Endometrium (tissue), 2 donors: ENCODE data around the gene LRG1.

Experiments
- FAIRE-seq: peaks from 2 replicates; lab custom pipeline; 2012; peaks lifted over from hg19 to GRCh38; lab: Jason Lieb, UNC
- donor health status: control.
- donor health status: control.

The LRG1 gene, protein sequence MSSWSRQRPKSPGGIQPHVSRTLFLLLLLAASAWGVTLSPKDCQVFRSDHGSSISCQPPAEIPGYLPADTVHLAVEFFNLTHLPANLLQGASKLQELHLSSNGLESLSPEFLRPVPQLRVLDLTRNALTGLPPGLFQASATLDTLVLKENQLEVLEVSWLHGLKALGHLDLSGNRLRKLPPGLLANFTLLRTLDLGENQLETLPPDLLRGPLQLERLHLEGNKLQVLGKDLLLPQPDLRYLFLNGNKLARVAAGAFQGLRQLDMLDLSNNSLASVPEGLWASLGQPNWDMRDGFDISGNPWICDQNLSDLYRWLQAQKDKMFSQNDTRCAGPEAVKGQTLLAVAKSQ

DNA sequence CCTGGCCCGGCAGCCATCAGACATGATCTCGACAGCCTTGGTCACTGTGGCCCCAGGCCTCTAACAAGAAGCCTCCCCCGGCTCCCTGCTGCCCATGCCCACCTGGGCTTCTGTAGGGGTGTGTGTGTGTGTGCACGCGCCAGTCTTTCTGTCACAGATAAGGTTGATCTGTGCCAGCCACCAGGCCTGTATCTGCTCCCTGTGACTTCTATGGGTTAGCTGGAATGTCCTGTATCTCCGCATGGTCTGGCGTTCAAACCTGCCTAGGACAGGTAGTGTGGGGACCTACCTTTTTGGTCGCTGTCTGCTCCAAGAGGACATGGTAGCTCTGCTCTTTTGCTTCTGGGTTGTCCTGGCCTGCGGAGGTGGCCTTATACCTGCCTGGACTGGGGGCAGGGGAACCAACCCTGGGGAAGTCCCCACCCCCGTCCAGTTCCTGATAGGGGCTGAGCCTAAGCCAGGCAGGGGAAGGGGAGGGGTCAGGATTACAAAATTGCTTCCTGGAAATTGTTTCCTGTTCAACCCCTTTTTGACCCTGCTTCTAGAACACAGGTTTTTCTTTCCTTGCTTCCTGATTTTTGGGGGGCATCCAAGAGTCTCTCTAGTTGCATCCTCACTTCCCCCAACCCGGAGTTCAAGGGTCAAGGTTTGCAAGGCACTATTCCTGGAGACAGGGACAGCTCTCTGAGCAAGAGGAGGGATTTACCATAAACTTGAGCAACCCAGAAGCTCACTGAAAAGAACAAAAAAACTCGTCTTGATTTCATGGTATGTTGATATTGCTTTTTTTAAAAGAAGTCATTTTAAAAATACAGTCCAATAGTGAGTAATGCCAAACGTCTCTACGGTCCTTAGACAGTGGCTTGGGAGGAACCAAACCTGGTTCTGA, at the start of gene LRG1:
Gene LRG1, minus strand, starts transcription at position 344 of the 889 bp plus-strand sequence. Its CDS starts 23 bp downstream, at position 321.
- no peak for FAIRE-seq

DNA sequence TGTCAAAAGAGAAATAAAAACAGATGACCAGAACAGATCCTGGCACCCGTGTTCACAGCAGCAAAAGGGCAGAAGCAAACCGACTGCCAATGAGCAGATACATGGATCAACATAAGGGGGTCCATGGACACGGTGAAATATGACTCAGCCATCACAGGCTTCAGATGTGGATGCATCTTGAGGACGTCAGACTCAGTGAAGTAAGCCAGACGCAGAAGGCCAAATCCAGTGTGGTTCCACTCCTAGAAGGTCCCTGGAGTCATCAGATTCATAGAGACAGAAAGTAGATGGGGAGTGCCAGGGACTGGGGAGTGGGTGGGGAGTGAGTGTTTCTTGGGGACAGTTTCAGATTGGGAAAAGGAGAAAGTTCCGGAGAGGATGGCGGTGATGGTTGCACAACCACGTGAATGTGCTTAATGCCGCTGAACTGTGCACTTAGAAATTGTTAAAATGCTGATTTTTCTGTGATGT, 48.5 kb upstream of the LRG1 start:
- no peak for FAIRE-seq

DNA sequence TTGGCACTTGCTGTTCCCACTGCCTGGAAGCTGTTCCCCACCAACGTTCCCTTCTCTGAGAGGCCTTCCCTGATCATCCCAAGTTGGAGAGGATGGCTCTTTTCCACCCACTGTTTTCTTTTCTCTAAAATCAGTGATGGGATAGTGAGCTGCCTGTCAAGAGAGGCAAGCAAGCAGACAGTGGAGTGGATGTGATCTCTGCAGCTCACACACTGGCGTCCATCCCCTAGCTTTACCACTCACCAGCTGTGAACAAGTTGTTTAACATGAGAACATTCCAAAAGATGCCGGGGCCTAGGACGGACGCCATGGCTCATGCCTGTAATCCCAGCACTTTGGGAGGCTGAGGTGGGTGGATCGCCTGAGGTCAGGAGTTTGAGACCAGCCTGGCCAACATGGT, 47.7 kb upstream of the LRG1 start:
- FAIRE-seq: no peak

DNA sequence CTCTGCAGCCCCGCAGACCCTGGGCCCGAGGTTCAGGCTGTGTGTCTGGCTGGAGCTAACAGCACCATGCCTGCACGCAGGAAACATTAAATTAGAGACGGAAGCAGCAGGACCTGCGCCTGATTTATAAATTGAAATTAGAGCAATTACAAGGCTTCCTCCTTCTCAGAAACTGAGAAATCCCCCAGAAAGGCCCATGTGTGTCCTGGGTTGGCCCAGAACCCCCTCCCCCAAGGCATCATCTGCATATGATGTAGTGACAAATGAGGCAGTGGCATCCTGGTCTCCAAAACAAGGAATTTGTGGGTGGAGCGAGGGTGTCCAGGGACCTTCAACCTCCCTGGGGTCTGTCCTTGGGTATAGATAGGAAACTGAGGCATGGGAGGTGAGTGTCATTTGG, 46.9 kb upstream of the LRG1 start:
- FAIRE-seq: no peak

DNA sequence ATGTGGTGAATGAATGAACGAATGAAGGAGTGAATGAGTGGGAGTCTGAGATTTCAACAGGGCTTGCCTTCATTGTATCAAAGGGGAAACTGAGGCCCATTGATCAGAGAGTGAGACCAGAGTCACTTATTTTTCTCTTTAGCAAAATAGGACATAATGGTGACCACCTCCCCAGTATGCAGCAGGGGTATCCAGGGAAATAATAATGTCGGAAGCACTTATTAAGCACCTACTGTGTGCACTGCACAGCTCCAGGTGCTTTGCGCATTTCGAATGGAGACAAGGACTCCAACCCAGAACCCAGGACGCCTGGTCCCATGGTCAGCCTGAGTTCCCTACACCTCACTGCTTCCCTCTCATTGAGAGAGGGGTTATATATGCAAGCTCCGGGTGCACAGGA, 46.4 kb upstream of the LRG1 start:
- no peak for FAIRE-seq

DNA sequence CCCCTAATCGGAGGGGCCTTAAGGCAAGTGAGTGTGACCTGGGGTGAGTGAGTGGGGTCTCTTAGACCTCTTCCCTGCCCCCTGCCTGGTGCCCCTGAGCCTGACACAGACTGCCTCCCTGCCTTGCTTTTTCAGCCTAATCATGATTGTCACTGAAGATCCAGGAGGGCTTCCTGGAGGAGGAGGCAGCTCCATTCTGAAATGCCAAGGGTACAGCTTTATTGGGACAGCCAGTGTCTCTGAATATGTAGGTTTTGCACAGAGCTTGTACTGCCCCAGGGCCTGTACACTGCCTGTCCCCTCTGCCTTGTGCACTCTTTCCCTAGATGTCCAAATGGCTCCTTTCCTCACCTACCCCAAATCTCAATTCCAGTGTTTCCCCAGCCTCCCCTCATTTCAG, 45.7 kb upstream of the LRG1 start:
- no peak for FAIRE-seq

DNA sequence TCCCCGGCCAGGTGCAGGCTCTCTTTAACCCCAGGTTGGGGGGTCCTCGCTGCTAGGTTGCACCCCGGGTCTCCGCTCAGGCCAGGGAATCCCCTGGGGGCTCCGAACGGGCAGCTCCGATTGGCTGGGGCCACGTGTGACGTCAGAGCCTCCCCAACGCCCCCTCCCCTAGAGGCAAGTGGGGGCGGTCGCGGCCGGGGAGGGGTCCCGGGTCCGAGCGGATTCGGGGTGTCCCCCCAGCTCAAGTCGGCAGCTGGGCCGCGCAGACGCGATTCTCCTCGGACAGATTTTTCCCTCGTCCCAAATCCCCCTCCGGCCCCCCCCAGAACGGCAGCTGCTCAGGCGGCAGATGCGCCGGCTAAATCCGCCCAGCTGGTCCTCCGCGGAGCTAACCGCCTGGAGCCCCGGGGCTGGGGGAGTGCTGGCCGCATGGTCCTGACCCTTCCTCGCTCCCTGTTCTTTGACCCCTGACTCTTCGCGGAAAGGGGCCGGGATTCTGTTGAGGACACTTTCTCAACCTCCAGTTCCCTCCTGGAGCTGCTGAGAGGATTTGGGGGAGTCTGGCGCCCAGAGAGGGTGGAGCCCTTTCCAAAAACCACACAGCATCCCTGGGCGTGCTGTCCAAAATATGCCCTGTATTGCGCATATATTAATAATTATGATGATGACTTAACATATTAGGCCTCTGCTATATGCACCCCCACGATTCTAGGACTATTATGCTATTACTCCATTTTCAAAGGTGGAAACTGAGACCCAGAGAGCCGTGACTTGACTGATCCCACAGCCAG, 45.0 kb upstream of the LRG1 start:
- FAIRE-seq: no peak

DNA sequence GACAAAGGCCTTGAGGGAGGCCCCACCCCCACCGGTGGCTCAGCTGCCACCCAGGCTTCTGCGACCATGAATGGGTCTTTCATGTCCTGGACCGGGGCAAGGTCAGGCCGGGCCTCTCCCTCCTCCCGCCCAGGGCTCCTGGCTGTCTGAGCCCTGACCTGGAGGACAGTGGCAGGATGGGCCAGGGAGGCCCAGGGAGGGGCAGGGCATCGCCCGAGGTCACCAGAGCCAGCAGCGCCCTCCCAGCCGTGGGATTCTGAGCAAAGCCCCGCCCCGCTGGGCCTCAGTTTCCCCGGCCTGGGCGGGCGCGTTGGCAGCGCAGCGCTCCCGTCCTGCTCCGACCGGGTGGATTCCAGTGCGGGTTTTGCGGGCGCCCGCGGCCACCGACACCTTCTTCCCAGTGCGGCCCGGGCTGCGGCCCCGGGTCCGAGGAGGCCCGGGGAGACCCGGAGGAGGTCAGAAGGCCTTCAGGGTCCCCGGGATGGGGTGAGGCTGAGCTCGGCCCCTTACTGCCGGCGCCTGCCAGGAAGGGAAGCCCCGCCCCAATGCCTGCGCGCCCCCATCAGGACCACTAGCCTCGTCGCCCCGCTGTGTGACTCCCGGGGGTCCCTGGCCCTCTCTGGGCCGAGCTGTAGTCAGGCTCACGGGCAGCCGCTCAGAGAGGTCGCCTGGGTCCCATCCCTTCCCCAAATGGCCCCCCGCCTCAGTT, 44.3 kb upstream of the LRG1 start:
- no peak for FAIRE-seq

DNA sequence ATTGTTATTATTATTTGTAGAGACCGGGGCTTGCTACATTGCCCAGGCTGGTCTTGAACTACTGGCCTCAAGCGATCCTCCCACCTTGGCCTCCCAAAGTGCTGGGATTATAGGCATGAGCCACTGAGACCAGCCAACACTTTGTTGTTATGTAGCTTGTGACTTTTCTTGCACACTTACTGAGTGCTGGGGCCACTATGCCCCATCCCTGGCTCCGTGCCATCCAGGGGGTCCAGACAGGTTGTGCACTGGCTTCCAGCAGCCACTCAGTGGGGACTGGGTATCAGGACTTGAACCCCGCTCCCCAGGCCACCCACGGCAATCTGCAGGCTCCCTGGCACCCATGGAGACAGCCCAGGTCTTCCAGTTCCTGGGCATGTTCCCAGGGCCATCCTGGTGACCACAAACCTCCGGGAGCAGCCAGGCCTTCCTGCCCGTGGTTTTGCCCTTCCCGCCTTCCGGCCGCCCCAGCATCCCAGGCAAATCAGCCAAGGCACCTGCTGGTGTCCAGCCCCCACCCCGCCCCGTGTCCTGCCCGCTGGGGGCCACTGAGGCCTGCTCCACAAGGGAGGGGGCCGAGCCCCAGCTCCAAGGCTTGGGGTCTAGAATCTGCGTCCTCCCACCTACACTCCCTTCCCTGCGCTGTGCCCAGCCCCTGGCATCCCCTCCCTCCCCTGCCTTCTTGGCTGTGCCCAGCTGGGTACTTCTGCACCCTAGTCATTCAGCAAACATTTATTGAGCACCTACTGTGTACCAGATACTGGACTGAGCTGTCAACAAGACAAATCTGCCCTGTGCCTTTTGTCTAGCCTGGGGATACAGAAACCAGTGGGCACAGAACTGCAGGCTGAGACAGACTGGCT, 43.4 kb upstream of the LRG1 start:
- no peak for FAIRE-seq

DNA sequence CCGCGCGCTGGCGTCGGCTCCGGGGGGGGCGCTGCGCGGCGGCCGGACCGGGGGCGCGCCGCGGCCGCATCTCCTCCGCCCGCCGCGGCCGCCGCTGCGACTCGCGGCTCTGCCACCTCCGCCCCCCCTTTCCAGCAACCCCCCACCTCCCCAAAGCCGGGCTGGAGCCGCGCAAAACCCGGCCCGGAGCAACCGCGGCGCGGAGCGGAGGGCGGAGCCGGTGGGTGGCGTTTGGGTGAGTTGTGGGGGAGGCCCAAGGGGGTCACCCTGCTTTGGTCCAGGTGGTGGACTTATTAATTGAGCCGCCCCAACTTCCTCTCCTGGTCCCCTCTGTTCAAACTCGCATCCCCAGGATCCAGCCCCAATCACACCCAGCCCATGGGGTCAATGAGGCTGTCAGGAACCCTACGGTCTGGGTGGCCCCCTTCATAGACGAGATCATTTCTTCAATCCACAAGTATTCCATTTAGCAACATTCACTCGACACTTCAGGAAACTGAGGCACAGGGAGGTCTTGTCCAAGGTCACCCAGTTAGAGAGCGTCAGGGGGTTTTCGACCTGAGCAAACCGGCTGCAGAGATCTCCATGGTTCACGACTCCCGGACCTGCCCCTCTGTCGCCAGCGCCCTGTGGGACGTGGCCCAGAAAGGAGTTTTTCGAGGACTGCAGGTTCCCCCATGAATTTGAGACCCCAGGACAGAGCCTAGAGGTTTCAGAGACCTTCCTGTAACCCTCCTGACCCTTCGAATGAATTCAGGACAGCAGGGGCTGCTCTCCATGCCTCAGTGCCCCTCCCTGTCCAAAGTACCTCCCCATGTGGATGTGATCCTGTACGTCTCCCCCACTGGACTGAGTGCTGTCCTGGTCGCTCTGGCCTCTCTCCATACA, 42.1 kb upstream of the LRG1 start:
- no peak for FAIRE-seq

DNA sequence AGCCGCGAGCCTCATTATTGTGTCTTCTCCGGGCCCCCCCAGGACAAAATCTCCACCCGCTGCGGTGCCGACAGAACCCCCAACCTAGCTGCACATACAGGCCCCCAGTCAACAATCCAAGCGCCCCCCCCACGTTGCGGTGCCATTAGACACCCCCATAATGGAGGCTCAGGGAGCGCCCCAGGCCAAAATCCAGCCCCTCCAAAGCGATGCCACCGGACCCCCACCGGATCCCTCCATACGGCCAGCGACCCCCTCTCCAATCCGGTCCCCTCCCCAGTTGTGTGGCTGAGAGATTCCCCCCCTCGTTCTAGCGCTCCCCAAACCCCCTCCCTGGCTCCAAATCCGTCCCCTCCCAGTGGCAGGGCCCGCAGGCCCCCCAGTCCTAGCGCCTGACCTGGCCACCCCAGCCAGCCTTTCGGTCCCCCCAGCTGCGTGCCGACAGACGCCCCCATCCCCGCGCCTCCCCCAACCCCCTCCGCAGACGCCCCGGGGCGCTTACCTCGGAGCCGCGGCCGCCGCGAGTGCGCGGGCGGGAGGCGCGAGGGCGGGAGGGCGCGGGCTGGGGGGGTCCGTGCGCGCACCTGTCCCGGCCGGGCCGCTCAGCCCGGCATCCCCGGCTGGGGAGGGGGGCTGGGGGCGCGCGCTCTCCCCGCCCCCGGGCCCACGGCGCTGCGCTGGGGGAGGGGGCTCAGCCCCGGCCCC, 41.3 kb upstream of the LRG1 start:
- no peak for FAIRE-seq

DNA sequence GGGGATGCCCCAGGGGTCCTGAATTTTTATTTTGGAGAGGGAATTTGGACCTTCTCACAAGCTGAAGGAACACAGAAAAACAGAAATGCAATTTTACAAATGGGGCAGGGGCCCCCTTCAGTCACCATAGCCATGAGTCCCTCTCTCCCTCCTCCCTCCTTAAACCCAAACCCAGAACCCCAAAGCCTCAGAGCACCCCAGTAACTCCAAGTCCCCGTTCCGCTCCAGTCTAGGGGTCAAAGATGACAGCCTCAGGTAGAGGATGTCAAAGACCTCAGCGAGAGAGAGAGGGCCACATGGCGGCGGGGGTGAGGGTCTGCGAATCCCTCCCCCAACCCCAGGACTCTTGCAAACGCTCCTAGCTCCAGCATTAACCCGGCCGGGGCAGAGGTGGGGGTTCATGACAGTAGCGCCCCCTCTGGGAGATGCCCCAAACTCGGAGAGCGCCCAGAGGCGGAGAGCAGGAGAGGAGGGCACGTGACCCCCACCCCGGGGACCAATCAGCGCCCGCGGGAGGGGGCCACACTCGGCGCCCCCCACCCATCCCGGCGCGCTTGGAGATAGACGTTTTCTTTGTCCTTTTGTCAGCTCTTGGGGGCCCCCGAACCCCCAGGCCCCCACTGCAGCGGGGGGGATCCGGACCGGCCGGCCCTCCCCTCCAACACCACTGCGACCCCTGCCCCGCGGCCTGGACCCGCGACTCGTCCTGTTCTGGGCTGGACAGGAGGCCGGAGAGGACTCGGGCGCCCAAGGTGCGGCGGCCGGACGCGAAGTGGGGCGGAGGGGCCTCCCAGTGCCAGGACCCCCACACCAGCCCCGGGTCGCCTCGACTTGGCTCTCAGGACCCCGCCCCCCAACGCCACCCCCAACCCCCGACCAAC, 40.4 kb upstream of the LRG1 start:
- FAIRE-seq: no peak

DNA sequence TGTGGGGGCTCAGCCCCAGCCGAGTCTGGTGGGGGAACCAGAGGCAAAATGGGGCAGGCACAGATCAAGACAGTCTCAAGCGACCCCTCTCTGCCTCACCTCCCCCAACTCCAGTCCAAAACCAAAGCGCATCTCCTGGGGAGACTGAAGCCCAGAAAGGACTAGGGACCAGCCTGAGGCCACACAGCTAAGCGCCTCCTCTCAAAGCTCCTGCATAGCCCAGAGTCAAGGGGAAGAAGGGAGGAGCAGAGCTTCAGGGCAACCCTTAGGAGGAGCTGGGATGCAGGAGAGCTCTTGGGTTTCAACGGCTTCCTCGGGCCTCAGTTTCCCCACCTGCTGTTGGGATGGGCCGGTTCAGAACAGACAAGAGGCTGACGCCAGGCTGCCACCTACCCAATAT, 39.6 kb upstream of the LRG1 start:
- FAIRE-seq: no peak

DNA sequence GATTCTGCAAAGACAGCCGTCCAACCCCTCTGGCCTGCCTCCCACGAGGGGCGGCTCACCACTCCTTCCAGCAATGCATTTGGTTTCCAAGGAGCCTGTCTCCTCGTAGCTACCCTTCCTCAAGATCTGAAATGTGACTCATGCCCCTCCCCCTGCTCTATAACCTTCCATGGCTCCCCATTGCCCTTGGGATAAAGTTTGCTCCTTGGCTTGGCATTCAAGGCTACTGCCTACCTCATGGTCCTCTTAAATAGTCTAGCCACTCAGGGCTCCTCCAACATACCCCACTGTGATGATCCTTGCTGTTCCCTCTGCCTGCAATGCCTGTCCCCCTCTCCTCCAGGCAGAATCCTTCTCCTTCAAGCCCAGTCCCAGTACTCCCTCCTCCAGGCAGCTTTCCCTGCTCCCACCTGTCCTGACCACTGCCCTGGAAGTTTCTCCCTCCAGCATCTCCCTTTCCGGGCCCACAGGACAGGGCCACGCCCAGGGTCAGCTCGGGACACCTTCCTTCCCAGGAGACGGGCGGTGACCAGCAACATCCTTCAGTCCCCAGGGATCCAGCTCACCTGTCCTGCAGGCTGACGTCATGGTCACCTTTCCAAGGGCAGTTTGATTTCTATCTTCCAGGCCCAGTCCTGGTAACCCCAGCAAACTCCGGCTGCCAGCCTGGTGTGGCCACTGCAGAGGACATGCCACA, 38.9 kb upstream of the LRG1 start:
- no peak for FAIRE-seq

DNA sequence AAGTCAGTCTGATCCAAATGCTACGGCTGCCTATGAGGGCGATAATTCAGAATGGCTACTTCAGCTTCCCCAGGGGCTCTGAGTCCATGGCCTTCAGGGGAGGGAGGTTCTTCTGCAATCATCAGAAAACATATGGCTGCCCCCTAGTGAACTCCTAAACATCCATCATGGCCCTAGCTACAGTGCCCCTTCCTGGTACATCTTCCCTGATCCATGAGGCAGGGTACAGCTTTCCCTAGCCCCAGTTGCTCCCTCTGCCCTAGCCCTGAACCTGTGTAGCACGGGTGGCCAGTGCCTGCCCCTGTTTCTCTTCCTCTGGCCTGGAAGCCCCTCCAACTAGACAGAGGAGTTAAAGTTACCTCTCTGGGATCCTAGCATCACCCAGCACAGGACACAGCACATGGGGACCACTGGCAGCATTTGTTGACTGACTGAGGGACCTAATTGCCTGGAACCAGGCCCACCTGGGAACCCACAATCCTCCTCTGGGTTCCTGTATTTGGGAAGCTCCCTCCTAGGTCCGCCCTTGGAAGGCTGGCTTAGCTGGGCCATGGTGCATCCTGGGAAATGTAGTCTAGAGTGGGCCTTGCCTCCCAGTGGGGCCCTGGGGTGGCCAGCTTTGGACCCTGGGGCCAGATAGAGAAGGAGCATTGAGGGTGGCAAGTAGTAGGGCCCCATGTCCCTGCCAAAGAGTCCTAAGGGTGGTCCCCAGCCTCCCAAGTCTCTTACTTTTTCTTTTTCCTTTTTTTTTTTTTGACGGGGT, 37.4 kb upstream of the LRG1 start:
- FAIRE-seq: no peak

DNA sequence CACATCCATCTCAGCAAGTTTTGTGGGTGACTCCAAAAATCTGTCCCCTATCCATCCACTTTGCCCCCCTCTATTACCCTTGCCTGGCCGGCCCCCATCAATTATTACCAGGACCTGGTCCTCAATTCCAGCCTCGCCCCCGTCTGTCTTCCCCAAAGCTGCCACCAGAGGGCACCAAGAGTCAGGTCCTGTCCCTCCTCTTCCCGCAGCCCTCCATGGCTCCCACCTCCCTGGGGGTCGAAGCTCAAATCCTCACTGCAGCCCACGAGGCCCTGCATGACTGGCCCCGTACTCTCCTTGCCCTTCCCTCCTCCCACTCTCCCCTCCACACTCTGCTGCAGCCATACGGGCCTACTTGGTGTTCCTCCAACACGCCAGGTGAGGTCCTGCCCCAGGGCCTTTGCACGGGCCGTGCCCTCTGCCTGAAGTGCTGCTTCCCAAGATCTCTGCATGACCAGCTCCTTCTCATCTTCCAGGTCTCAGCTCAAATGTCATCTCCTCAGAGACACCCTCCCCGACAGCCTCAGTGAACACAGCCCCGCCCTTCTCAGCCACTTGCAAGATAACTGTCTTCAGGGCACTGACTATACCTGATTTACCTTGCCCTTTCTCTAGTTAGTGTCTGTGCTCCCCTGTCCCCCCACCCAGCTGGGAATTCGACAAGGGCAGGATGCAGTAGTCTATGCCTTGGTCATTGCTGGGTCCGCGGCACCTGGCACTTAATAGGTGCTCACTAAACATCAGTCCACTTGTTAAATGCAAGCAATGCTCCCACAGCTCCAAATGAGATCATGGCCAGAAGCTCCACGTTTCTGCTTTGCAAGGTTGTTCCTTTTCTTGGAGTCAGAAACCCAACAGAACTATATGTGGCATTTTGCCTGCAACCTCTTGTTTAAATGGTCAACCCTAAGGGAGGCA, 36.4 kb upstream of the LRG1 start:
- no peak for FAIRE-seq
